Measurements from ENCODE around the gene ARL6IP4.

Gene ARL6IP4

GRCh38 chr12:122978507-122978955 is 1.9 kb upstream of the ARL6IP4 start:
- no peak for DNase-seq (ENCODE audit: low spot score)

GRCh38 chr12:122979001-122979907 is 1.2 kb upstream of the ARL6IP4 start:
- DNase-seq (ENCODE audit: low spot score) = no peak

DNA sequence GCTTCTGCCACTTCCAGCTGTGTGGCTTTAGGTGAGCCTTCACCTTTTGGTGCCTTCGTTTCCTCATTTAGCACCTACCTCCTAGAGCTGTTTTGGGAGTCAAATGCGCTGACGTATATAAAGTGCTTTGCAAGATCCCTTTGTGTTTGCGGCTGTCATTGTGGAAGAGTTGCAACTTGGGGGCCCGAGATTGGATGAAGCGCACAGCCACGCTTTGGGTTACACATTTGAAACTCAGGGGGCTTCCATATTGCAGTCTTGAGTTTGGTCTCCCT is 636 bp upstream of the ARL6IP4 start:
- DNase-seq (ENCODE audit: low spot score) = no peak

GRCh38 chr12:122981036-122981471 is 573 bp downstream of the ARL6IP4 start:
- no peak for DNase-seq (ENCODE audit: low spot score)

- DNase-seq (ENCODE audit: low spot score) = no peak
These were observed 1.4 kb downstream of the ARL6IP4 start for GRCh38 chr12:122981587-122982476.

DNA sequence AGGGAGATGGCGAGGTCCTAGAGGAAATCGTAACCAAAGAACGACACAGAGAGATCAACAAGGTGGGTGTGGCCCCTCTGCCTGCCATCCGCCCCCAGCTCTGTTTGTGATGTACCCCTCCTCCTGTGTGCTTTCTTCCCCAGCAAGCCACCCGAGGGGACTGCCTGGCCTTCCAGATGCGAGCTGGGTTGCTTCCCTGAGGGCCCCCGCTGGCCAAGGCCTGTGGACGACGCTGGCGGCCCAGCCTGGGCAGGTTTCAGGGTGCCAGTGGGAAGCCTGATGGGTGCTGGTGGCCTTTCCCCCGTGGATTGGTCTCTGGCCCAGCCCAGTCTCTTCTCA is 2.0 kb downstream of the ARL6IP4 start:
- no peak for DNase-seq (ENCODE audit: low spot score)

GRCh38 chr12:122982963-122983788 is 2.7 kb downstream of the ARL6IP4 start:
- DNase-seq (ENCODE audit: low spot score) = no peak

GRCh38 chr12:122983789-122984515 is 3.5 kb downstream of the ARL6IP4 start:
- no peak for DNase-seq (ENCODE audit: low spot score)

- DNase-seq (ENCODE audit: low spot score) = no peak
These were observed 4.3 kb downstream of the ARL6IP4 start for GRCh38 chr12:122984612-122985337.

DNA sequence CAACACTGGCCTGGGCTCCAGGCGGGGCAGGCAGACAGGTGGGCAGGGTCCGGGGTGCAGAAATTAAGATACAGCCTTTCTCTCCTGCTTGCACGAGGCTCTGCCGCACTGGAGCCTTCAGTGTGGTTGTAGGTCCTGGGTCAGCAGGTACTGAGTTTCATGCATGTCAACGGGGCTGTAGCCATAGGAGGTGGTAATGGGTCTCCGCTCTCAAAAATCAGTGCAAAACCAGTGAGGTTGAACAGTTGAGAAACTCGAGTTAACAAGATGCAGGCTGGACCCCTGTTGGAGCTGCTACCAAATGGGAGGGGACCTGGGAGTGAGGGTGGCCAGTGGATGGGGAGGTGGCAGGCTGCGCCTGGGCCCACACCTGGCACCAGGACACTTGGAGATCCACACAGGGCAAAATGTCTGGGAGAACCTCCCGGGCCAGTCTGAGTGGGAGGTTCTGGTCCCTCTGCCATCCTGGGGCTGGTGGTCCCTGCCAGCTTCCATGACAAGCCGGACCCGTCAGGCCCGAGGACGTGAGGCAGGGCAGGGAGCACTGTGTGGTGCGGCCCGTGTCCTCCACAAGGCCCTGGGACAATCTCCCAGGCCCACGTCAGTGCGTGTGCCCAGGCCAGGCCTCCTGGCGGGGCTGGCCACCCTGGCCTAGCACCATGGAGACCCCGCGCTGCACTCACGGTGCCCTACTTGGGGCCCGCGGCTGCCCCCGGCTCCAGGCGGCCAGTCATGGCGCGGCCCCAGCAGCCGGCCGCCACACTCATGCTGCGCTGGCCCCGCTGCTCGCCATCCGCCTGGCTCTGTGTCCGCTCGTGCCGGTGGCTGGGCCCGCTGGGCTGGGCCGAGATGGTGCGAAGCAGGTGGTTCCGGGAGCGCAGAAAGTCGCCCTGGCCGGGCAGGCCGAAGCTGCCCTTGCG is 5.1 kb downstream of the ARL6IP4 start:
- no peak for DNase-seq (ENCODE audit: low spot score)

GRCh38 chr12:122986258-122986871 is 5.9 kb downstream of the ARL6IP4 start:
- no peak for DNase-seq (ENCODE audit: low spot score)

DNA sequence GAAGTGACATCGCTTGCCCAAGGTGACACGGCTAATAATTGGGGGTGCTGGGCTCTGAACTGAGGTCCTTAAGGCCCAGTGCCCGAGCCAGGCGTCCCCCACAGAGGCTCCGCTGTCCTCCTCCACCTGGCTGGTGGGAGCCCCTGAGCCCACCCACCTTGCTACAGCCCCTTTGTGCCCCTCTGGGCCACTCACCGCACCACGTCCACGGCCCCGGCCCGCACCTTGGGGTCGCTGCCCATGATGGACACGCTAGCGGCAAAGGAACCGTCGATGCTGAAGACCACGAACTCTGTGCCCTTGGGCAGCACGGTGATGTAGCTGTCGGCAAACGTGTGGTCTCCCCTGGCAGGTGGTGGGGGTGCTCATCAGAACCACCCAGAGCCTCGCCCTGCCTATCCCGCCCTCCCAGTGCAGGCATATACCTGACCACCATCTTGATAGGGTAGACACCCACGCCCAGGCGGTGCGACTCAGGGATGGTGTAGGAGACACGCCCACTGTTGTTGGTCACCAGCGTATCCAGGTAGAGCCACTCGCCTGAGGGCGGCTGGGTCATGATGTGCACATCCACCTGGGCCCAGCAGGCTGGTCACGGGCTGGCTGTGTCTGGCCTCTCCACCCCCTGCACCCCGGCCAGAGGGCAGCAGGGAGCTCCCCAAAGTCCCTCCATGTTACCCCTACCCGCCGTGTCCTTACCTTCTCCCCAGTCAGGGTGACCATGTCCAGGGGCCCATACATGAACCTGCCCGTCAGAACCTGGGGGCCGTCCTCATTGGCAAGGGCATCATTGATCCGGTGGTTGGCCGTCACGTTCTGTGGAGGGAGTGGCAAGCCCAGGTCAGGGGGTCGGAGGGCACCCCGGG is 6.8 kb downstream of the ARL6IP4 start:
- no peak for DNase-seq (ENCODE audit: low spot score)

DNA sequence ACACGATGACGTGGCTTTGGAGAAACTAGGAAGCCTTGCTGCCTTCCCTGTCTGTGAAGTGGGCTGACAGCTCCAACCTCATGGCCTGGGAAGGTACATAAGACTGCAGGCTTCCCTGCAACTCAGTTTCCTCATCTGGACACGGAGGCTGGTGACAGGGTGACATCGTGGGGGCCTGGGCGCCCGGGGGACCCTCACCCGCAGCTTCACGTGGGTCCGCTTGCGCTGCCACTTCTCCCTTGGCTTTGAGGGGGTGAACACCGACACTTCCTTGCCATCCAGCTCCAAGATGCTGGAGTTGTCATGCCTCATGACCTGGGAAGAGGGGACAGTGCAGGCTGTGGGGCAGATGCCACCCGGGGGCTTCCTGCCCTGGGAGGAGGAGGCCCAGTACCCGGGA is 7.6 kb downstream of the ARL6IP4 start:
- no peak for DNase-seq (ENCODE audit: low spot score)

DNA sequence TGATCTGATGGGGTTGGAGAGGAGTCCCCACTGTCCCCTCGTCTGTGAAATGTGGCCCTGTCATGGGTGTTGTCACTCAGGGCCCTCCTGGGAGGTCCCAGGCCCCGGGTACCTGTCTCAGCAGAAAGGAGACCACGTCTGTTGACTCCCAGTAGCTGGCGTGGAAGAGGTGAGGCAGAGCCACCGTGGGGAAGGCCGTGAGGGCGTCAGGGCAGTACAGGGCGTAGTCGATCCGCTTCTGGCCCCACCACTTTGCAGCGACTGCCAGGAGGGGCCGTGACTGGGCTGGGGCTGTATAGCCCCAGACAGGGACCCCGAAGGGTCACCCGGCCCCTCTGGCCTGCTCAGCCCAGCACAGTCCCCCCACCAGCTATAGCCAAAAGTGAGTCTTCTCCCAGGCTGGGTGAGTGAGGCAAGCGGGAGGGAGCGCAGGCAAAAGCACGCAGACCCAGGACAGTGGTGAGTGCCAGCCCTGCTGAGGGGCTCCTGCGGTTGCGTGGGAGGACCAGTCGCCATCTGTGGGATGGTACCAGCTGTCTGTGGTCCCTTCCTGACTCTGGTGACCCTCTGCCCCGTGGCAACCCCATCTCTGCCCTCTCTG is 8.2 kb downstream of the ARL6IP4 start:
- DNase-seq (ENCODE audit: low spot score) = no peak

DNA sequence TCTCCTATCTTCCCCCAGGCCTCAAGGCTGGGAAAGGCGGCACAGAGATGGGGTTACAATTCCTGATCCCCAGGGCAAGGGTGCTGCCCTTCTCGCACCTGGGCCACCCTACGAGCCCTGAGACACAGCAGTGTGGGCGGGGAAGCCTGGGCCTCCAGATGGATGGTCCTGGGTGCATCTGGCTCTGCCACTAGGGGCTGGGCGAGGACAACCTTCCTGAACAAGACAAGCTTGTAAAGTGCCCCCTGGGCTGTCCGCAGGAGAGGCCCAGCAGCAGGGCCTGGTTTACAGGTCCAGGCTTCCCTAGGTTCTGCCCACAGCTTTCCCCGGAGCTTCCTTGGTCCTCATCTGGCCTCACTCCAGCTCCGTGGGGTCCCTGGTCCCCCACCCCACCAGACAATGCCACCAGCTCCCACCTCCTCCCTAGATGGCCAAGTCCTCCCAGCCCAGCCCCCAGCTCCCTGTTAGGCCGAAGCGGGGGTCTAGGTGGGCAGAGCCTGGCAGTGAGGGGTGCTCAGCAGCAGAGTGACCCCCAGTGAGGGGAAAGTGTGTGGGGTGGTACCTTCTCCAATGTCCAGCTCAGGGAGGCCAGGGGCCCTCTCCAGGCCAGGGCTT is 8.9 kb downstream of the ARL6IP4 start:
- no peak for DNase-seq (ENCODE audit: low spot score)

- DNase-seq (ENCODE audit: low spot score) = no peak
These were observed 9.5 kb downstream of the ARL6IP4 start for GRCh38 chr12:122989874-122990419.

- DNase-seq (ENCODE audit: low spot score) = no peak
These were observed 10.1 kb downstream of the ARL6IP4 start for GRCh38 chr12:122990561-122990960.
